ENCODE data around the gene PDZD4.

GRCh38 chrX:153876112-153876491 is 45.8 kb upstream of the PDZD4 start:
- no peak for TF ChIP-seq CTCF (IDR thresholded peaks at IDR 0.05)
- TF ChIP-seq EP300 (IDR thresholded peaks at IDR 0.05; ENCODE audit: borderline replicate concordance in 1 of 2, low read depth in 1 of 2, low read length in 1 of 2), result no peak
- no peak for TF ChIP-seq TAF1 (IDR thresholded peaks at IDR 0.05; ENCODE audit: borderline replicate concordance, low read depth, low read length)
- no peak for TF ChIP-seq JUND (IDR thresholded peaks at IDR 0.05)
